ENCODE measurements around the gene CPED1.
"Not testable (repeated sequence)": the region's sequence is repeated elsewhere in the genome, so short reads cannot be mapped to it uniquely, and the experiment has no call there.

CPED1 gene

GRCh38 chr7:121307021-121307574 is 318.6 kb downstream of the CPED1 start (continued):
- no peak for TF ChIP-seq TSHZ2 (CRISPR knock-in tag; IDR thresholded peaks at IDR 0.05)
- no peak for TF ChIP-seq BACH2 (CRISPR knock-in tag; IDR thresholded peaks at IDR 0.05; ENCODE audit: borderline replicate concordance)

DNA sequence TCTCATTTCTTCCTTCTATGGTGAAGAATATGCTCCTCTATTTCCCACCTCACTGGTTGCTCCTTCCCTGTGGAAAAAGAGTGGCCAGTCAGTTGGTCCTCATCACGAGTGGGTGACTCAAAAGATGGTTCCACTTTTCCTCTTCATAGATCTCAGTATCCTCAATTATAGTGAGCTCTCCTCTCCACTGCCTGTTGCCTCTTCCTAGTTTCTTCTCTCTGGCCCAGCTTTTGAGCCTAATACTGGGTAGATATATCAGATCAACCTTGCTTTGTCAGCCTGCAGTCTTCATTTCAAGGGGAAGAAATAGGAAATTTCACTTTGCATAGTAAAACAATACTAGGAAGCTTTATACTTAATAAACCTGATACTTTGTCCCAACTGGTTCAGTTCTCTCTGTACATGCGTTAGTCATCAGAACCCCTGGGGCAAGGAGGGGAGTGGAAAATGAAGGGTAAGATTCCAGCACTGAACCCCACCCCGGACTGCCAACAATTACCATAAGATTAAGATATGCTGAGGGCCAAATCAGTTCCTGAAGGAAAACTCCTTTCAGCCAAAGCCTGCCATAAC is 324.8 kb downstream of the CPED1 start:
- ATAC-seq = peak; percentile 34; the same call in 2 of the 3 replicates
- TF ChIP-seq CSDC2 (CRISPR knock-in tag; IDR thresholded peaks at IDR 0.05) = no peak
- TF ChIP-seq ZFP30 (CRISPR knock-in tag; IDR thresholded peaks at IDR 0.05) = no peak
- no peak for TF ChIP-seq CSRNP3 (CRISPR knock-in tag; IDR thresholded peaks at IDR 0.05)
- no peak for TF ChIP-seq PPARA (CRISPR knock-in tag; IDR thresholded peaks at IDR 0.05; ENCODE audit: borderline replicate concordance)

DNA sequence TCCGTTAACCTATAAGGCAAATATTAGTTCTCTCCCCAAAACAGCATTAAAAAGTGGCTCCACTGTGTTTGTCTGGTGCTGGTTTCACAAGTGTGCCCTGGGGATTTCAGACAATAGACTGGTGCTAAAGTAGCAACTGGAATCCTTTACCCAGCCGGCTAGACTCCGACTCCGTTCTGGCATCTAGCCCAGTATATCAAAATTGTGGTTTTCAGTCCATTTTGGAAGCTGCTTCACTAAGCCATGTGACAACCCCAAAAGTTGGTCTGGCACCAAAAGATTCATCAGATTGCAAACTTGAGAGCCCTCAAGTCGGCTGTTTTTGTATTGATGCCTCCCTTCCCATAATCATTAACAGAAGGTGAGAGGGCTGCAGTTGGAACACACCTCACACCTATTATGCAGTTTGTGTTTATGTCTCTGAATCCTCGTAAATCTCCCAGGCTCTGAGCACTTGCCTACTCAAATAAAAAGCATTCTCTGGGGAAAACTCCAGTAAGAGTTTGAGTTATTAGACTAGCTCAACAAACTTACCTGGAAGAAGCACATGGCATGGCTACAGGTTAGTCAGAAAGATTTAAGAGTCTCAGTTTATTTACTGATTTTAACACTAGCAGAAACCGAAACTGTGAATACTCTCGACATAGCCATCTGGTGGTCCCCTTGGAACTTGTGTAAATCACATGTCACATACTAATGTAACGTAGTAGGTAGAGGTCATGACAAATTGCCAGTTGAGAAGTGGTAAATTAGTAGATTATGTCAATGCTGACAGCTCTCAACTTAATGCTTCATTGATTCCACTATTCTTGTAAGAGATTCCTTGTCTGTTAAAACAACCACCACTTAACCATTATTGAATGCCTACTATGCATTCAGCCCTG is 325.5 kb downstream of the CPED1 start:
- TF ChIP-seq, protein P1, sequence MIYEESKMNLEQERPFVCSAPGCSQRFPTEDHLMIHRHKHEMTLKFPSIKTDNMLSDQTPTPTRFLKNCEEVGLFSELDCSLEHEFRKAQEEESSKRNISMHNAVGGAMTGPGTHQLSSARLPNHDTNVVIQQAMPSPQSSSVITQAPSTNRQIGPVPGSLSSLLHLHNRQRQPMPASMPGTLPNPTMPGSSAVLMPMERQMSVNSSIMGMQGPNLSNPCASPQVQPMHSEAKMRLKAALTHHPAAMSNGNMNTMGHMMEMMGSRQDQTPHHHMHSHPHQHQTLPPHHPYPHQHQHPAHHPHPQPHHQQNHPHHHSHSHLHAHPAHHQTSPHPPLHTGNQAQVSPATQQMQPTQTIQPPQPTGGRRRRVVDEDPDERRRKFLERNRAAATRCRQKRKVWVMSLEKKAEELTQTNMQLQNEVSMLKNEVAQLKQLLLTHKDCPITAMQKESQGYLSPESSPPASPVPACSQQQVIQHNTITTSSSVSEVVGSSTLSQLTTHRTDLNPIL (CRISPR knock-in tag; IDR thresholded peaks at IDR 0.05; ENCODE audit: low read depth) = no peak
- TF ChIP-seq OSR1 (CRISPR knock-in tag; IDR thresholded peaks at IDR 0.05) (no peak), ISL1 (CRISPR knock-in tag; IDR thresholded peaks at IDR 0.05) (no peak), RARB (CRISPR knock-in tag; IDR thresholded peaks at IDR 0.05) (no peak)
- peak; percentile 27; the same call in 2 of the 3 replicates for ATAC-seq

DNA sequence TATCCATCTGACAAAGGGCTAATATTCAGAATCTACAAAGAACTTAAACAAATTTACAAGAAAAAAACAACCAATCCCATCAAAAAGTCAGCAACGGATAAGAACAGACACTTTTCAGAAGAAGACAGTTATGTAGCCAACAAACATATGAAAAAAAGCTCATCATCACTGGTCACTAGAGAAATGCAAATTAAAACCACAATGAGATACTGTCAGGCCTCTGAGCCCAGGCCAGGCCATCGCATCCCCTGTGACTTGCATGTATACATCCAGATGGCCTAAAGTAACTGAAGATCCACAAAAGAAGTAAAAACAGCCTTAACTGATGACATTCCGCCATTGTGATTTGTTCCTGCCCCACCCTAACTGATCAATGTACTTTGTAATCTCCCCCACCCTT is 326.7 kb downstream of the CPED1 start:
- not testable (repeated sequence) for ATAC-seq

GRCh38 chr7:121322460-121322859 is 333.9 kb downstream of the CPED1 start:
- no peak for ATAC-seq

More at GRCh38 chr7:121322460-121322859, 333.9 kb downstream of the CPED1 start:
- TF ChIP-seq ZFP30 (CRISPR knock-in tag; IDR thresholded peaks at IDR 0.05) (no peak), RARB (CRISPR knock-in tag; IDR thresholded peaks at IDR 0.05) (no peak), POU6F1 (CRISPR knock-in tag; IDR thresholded peaks at IDR 0.05; ENCODE audit: borderline replicate concordance, low read depth) (no peak), BACH2 (CRISPR knock-in tag; IDR thresholded peaks at IDR 0.05; ENCODE audit: borderline replicate concordance) (no peak), CSRNP3 (CRISPR knock-in tag; IDR thresholded peaks at IDR 0.05) (no peak), GLIS3 (CRISPR knock-in tag; IDR thresholded peaks at IDR 0.05) (no peak), ISL1 (CRISPR knock-in tag; IDR thresholded peaks at IDR 0.05) (no peak), PPARA (CRISPR knock-in tag; IDR thresholded peaks at IDR 0.05; ENCODE audit: borderline replicate concordance) (no peak)

Data from SK-N-SH treated with all-trans-retinoic acid at 6 μM for 48 hours (cell line).